Ishikawa (cell line): ENCODE results near the gene RTF1.

Experiments used
- CEBPB ChIP-seq: IDR thresholded peaks from 2 replicates; pipeline ENCODE4 v1.6.1; 2012
- CREB1 ChIP-seq: IDR thresholded peaks from 2 replicates; pipeline ENCODE4 v1.6.1; 2012; ENCODE audit warnings: low read depth
- EP300 ChIP-seq: IDR thresholded peaks from 2 replicates; pipeline ENCODE4 v1.6.1; 2012; ENCODE audit warnings: borderline replicate concordance
- FOXM1 ChIP-seq: IDR thresholded peaks from 2 replicates; pipeline ENCODE4 v1.6.1; 2012; ENCODE audit warnings: low read depth, borderline replicate concordance
- MAX ChIP-seq: IDR thresholded peaks from 2 replicates; pipeline ENCODE4 v1.6.1; 2012
- NFIC ChIP-seq: IDR thresholded peaks from 2 replicates; pipeline ENCODE4 v1.6.1; 2012
- RAD21 ChIP-seq: IDR thresholded peaks from 2 replicates; pipeline ENCODE4 v1.6.1; 2012; ENCODE audit warnings: low read depth
- REST ChIP-seq: IDR thresholded peaks from 2 replicates; pipeline ENCODE4 v1.6.1; 2012; ENCODE audit warnings: low read depth, mild to moderate bottlenecking
- TAF1 ChIP-seq: IDR thresholded peaks from 2 replicates; pipeline ENCODE4 v1.6.1; 2012; ENCODE audit warnings: low read depth, mild to moderate bottlenecking
- TCF12 ChIP-seq: IDR thresholded peaks from 2 replicates; pipeline ENCODE4 v1.6.1; 2012; ENCODE audit warnings: low read depth
- TEAD4 ChIP-seq: IDR thresholded peaks from 2 replicates; pipeline ENCODE4 v1.6.1; 2012
- USF1 ChIP-seq: IDR thresholded peaks from 2 replicates; pipeline ENCODE4 v1.6.1; 2012
- YY1 ChIP-seq: IDR thresholded peaks from 2 replicates; pipeline ENCODE4 v1.6.1; 2012; ENCODE audit warnings: low read depth

DNA sequence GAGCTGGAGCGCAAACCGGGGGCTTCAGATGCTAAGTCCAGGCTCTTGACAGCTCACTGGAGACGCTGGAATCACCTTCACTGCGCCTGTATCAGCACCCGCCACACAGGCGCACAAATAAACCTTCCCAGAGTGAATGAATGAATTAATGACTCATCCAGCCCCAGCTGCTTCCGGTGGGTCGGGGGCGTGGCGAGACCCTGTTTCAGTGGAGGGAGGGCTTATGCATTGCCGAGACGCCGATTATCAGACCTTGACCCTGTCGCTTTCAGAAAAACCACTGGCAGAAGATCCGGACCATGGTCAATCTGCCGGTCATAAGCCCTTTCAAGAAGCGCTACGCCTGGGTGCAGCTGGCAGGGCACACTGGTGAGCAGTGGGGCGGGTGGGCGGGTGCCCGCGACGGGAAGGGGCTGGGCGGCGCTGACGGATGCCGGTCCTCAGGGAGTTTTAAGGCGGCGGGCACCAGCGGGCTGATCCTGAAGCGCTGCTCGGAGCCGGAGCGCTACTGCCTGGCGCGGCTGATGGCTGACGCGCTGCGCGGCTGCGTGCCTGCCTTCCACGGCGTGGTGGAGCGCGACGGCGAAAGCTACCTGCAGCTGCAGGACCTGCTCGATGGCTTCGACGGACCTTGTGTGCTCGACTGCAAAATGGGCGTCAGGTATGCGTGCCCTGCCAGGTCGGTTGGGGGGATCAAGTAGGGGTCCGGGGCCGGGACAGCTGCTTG, 84.5 kb downstream of the RTF1 start:
- no peak for TF ChIP-seq YY1
- TF ChIP-seq EP300, result no peak
- no peak for TF ChIP-seq TEAD4
- no peak for TF ChIP-seq USF1
- no peak for TF ChIP-seq CEBPB
- TF ChIP-seq RAD21, result no peak
- TF ChIP-seq CREB1, result no peak
- no peak for TF ChIP-seq MAX
- TF ChIP-seq NFIC, result no peak
- no peak for TF ChIP-seq FOXM1
- TF ChIP-seq REST, result no peak
- TF ChIP-seq TAF1, result no peak
- TF ChIP-seq TCF12, result no peak
